ENCODE data around the gene RPS16.

Gene RPS16

GRCh38 chr19:39428283-39429112 is 7.3 kb downstream of the RPS16 start (continued):
- TF ChIP-seq ZNF19 (tag by site-specific recombination; IDR thresholded peaks at IDR 0.05; ENCODE audit: low read depth), result no peak
- no peak for TF ChIP-seq ZNF660 (tag by site-specific recombination; IDR thresholded peaks at IDR 0.05)
- TF ChIP-seq ZNF366 (tag by site-specific recombination; conservative IDR thresholded peaks at IDR 0.05), result 0 out of 2 replicates have a peak, but pooled peaks have one; percentile 32
- TF ChIP-seq ZNF621 (tag by site-specific recombination; IDR thresholded peaks at IDR 0.05), result no peak
- no peak for TF ChIP-seq ZNF555 (tag by site-specific recombination; conservative IDR thresholded peaks at IDR 0.05)
- TF ChIP-seq, protein P1, sequence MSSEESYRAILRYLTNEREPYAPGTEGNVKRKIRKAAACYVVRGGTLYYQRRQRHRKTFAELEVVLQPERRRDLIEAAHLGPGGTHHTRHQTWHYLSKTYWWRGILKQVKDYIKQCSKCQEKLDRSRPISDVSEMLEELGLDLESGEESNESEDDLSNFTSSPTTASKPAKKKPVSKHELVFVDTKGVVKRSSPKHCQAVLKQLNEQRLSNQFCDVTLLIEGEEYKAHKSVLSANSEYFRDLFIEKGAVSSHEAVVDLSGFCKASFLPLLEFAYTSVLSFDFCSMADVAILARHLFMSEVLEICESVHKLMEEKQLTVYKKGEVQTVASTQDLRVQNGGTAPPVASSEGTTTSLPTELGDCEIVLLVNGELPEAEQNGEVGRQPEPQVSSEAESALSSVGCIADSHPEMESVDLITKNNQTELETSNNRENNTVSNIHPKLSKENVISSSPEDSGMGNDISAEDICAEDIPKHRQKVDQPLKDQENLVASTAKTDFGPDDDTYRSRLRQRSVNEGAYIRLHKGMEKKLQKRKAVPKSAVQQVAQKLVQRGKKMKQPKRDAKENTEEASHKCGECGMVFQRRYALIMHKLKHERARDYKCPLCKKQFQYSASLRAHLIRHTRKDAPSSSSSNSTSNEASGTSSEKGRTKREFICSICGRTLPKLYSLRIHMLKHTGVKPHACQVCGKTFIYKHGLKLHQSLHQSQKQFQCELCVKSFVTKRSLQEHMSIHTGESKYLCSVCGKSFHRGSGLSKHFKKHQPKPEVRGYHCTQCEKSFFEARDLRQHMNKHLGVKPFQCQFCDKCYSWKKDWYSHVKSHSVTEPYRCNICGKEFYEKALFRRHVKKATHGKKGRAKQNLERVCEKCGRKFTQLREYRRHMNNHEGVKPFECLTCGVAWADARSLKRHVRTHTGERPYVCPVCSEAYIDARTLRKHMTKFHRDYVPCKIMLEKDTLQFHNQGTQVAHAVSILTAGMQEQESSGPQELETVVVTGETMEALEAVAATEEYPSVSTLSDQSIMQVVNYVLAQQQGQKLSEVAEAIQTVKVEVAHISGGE (tag by site-specific recombination; conservative IDR thresholded peaks at IDR 0.05; ENCODE audit: low read depth), result no peak
- no peak for TF ChIP-seq ZBTB48 (tag by site-specific recombination; IDR thresholded peaks at IDR 0.05)
- TF ChIP-seq ZNF24 (tag by site-specific recombination; IDR thresholded peaks at IDR 0.05), result no peak
- TF ChIP-seq AEBP2 (tag by site-specific recombination; IDR thresholded peaks at IDR 0.05; ENCODE audit: borderline replicate concordance), result no peak
- no peak for TF ChIP-seq ZNF140 (tag by site-specific recombination; IDR thresholded peaks at IDR 0.05)
- no peak for TF ChIP-seq ZNF157 (tag by site-specific recombination; IDR thresholded peaks at IDR 0.05)
- no peak for TF ChIP-seq ZNF776 (tag by site-specific recombination; IDR thresholded peaks at IDR 0.05; ENCODE audit: borderline replicate concordance)
- no peak for TF ChIP-seq ZNF146 (tag by site-specific recombination; IDR thresholded peaks at IDR 0.05)
- peak; percentile 64; the same call in 1 of the 2 replicates for TF ChIP-seq KLF10 (tag by site-specific recombination; IDR thresholded peaks at IDR 0.05)
- TF ChIP-seq ZNF138 (tag by site-specific recombination; IDR thresholded peaks at IDR 0.05; ENCODE audit: borderline replicate concordance), result no peak
- TF ChIP-seq, protein P2, sequence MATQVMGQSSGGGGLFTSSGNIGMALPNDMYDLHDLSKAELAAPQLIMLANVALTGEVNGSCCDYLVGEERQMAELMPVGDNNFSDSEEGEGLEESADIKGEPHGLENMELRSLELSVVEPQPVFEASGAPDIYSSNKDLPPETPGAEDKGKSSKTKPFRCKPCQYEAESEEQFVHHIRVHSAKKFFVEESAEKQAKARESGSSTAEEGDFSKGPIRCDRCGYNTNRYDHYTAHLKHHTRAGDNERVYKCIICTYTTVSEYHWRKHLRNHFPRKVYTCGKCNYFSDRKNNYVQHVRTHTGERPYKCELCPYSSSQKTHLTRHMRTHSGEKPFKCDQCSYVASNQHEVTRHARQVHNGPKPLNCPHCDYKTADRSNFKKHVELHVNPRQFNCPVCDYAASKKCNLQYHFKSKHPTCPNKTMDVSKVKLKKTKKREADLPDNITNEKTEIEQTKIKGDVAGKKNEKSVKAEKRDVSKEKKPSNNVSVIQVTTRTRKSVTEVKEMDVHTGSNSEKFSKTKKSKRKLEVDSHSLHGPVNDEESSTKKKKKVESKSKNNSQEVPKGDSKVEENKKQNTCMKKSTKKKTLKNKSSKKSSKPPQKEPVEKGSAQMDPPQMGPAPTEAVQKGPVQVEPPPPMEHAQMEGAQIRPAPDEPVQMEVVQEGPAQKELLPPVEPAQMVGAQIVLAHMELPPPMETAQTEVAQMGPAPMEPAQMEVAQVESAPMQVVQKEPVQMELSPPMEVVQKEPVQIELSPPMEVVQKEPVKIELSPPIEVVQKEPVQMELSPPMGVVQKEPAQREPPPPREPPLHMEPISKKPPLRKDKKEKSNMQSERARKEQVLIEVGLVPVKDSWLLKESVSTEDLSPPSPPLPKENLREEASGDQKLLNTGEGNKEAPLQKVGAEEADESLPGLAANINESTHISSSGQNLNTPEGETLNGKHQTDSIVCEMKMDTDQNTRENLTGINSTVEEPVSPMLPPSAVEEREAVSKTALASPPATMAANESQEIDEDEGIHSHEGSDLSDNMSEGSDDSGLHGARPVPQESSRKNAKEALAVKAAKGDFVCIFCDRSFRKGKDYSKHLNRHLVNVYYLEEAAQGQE (tag by site-specific recombination; IDR thresholded peaks at IDR 0.05), result no peak; the same call in 1 of the 2 replicates
- no peak for TF ChIP-seq ZNF311 (tag by site-specific recombination; IDR thresholded peaks at IDR 0.05; ENCODE audit: borderline replicate concordance)
- TF ChIP-seq OSR2 (tag by site-specific recombination; IDR thresholded peaks at IDR 0.05), result peak; percentile 86
- no peak for TF ChIP-seq ZNF571 (tag by site-specific recombination; IDR thresholded peaks at IDR 0.05)
- no peak for TF ChIP-seq BCL11A (tag by site-specific recombination; IDR thresholded peaks at IDR 0.05; ENCODE audit: low read depth)
- TF ChIP-seq, protein P3, sequence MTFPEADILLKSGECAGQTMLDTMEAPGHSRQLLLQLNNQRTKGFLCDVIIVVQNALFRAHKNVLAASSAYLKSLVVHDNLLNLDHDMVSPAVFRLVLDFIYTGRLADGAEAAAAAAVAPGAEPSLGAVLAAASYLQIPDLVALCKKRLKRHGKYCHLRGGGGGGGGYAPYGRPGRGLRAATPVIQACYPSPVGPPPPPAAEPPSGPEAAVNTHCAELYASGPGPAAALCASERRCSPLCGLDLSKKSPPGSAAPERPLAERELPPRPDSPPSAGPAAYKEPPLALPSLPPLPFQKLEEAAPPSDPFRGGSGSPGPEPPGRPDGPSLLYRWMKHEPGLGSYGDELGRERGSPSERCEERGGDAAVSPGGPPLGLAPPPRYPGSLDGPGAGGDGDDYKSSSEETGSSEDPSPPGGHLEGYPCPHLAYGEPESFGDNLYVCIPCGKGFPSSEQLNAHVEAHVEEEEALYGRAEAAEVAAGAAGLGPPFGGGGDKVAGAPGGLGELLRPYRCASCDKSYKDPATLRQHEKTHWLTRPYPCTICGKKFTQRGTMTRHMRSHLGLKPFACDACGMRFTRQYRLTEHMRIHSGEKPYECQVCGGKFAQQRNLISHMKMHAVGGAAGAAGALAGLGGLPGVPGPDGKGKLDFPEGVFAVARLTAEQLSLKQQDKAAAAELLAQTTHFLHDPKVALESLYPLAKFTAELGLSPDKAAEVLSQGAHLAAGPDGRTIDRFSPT (tag by site-specific recombination; IDR thresholded peaks at IDR 0.05), result no peak
- no peak for TF ChIP-seq ZNF658 (tag by site-specific recombination; IDR thresholded peaks at IDR 0.05)
- no peak for TF ChIP-seq ZNF510 (tag by site-specific recombination; IDR thresholded peaks at IDR 0.05; ENCODE audit: insufficient replicate concordance)
- TF ChIP-seq ZNF792 (tag by site-specific recombination; IDR thresholded peaks at IDR 0.05), result no peak
- TF ChIP-seq, protein P4, sequence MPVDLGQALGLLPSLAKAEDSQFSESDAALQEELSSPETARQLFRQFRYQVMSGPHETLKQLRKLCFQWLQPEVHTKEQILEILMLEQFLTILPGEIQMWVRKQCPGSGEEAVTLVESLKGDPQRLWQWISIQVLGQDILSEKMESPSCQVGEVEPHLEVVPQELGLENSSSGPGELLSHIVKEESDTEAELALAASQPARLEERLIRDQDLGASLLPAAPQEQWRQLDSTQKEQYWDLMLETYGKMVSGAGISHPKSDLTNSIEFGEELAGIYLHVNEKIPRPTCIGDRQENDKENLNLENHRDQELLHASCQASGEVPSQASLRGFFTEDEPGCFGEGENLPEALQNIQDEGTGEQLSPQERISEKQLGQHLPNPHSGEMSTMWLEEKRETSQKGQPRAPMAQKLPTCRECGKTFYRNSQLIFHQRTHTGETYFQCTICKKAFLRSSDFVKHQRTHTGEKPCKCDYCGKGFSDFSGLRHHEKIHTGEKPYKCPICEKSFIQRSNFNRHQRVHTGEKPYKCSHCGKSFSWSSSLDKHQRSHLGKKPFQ (tag by site-specific recombination; IDR thresholded peaks at IDR 0.05), result no peak
- TF ChIP-seq ZNF324 (tag by site-specific recombination; IDR thresholded peaks at IDR 0.05), result no peak
- TF ChIP-seq EGR2 (tag by site-specific recombination; IDR thresholded peaks at IDR 0.05; ENCODE audit: low read depth), result no peak
- no peak for TF ChIP-seq ZNF626 (tag by site-specific recombination; IDR thresholded peaks at IDR 0.05)
